NCI-H2227 (cell line): Measurements from ENCODE around the gene XPNPEP1.

Experiments used
- DNase-seq: peaks from one replicate; lab custom pipeline; 2025; ENCODE audit not compliant: unreplicated experiment; lab: John Stamatoyannopoulos, UW

XPNPEP1 gene

DNA sequence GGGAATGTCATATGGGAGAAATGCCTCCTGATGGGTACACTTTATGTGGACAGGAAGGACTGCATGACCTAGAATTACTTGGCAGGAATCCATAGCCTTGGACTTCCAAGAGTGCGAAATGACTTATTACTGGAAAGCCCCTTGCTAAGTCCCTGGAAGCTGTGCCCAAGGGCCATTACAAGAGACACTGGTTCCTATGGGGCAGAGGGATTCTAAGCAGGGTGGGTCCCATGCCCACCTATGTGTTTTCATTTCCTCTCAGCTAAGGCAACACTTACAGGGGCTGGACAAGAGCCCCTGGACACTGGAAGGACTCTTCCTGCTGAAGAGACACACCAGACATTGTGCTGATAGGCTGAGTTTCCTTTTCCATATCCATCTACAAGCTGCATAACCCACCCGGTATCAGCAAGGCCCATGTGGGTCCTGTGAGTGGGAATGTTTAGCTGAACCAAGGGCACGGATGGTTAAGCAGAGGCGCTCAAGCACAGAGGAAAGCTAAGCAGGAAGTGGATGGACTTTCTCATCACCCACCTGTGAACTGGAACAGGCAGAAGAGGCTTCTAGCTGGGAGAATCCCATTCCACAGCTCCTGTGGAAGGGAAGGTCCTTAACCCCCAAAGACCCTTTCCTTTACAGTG lies 56.2 kb downstream of the XPNPEP1 start:
- DNase-seq, result no peak

DNA sequence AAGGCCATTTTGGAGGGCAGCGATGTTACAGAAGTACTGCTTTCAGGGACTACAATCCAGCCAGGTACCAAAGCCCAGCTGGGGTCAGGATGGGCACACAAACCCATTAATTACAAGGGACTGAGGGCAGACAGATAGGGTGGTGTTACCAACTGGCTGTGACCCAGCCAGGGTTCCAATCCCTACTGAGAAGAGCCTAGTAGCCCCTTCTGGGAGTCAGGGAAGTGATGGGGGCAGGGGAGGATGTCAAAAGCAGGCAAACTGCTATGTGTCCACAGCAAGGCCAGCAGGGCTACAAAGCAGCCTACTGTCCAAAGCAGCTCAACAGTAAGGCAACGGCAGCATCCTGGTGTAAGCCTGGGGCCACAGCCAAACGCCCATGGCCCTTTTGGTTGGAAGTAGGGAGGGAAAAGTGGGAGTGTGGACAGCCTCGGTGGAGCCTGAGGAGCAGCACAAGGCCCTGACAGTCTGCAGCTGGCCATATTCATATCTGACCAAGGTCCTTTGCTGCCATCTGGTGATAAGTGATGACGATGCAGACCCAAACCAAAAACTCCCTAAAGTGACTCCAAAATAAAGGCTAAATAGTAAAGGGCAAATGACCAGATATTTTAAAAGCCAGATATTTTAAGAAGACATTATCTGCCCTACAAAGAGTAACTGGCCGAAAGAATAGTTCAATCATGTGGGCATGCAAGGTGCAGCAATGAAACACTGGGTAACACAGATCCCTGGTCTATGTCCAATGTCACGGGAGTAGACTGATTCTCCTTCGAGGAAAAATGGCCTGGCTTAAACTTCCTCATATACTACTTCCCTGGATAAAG lies 56.9 kb downstream of the XPNPEP1 start:
- DNase-seq, result no peak

DNA sequence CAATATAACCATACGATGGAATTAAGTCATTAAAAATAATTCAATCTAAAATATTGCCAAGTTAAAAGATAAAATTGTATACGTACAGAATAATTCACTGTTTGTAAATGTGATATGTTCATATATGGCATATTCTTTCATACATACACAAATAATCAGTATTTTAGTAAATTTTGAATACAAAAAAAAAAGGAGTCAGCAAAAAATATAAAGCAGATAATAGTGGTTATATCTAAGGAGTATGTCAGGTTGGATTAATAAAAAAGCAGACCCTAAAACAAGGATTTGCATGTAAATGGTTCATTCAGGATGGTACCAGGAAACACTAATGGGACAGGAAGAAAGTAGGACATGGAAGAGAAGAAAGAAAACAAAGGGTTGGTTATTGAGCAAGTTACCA lies 59.5 kb downstream of the XPNPEP1 start:
- DNase-seq, result no peak

DNA sequence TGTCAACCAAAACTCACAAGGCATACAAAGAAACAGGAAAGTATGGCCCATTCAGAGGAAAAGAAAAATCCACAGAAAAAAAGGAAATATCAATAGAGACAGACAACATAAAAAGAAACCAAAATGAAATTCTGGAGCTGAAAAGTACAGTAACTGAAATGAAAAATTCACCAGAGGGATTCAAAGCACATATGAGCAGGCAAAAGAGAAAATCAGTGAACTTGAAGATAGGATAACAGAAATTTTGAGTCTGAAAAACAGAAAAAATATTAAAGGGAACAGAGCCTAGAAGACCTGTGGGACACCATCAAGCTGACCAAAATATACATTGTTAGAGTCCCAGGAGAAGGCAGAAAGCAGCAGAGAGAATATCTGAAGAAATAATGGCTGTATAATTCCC lies 60.6 kb downstream of the XPNPEP1 start:
- no peak for DNase-seq

DNA sequence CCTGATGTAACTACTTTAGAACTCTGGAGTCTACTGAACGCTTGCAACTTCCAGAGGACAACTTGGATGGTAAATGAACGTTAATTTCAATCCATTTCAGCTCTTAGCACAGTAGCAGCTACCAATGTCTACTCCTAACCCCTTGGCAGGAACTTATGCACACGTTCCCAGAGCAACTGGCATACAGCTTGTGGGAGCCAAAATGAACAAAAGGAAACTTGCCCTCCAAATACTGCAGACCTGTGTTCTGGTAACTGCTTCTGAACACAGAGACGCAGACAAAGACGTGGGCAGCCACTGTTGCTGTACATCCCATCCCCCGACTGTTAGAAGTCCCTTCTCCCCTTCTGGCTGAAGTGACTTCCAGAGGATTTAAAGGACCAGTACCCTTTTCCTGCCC lies 61.3 kb downstream of the XPNPEP1 start:
- DNase-seq, result no peak

DNA sequence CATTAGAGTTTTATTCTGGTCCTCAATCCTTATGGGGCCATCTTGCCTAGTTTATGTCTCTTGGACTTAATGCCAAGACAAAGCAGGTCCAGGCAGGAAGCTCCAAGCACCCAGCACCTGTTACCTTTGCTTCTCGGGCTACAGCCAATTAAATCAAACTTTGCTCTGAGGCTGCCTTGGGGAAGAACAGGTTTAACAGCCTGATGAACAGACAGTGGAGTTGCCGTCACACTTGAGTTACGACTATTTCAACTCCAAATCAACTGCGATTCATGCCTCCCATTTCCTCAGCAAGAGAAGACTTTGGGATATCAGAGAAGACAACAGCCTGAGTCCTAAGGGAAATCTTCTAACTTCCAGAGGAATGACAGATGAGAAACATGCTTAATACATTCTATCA lies 62.2 kb downstream of the XPNPEP1 start:
- DNase-seq, result no peak

DNA sequence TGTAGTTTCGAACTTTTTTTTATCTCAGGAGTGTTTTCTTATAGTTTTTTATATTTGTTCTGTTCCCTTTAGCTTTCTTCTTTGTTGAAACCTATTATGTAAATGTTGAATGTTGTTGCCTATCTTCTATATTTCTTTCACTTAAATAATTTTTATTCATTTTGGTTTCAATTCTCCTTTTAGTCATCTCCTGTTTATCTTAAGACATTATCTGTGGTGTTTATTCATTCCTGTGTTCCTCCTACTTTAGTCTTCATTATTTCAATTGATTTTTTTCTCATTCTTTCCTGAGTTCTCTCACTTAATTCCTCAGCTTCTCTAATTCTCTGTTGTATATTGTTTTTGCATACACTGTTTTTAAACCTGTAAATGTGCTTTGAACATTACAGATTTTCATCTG lies 64.1 kb downstream of the XPNPEP1 start:
- no peak for DNase-seq

DNA sequence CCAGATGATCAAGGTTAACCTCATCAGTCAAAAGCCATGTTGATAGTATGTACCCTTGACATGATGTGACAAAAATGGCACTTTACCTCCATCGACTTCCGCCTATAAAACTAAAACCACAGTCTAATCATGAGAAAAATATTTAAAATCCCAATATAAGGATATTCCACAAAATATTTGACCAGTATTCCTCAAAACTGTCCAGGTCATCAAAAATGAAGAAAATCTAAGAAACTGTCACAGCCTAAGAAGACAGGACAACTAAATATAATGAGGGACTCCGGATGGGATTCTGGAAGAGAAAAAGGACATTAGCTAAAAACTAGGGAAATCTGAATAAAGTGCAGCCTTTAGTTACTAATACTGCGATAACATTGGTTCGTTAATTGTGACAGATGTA lies 67.6 kb downstream of the XPNPEP1 start:
- no peak for DNase-seq

DNA sequence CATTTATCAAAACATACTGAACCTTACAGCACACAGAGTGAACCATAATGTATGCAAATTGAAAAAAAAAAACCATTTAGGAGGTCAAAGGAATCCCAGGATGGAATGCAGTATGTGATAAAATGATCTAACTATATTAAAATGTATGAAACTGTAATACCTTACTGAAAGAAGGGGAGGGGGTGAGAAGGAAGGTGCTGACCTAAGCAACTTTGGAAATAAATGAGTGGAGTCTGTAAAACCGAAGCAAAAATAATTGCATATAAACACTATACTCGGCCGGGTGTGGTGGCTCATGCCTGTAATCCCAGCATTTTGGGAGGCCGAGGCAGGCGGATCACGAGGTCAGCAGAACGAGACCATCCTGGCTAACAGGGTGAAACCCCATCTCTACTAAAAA lies 69.4 kb downstream of the XPNPEP1 start:
- no peak for DNase-seq

DNA sequence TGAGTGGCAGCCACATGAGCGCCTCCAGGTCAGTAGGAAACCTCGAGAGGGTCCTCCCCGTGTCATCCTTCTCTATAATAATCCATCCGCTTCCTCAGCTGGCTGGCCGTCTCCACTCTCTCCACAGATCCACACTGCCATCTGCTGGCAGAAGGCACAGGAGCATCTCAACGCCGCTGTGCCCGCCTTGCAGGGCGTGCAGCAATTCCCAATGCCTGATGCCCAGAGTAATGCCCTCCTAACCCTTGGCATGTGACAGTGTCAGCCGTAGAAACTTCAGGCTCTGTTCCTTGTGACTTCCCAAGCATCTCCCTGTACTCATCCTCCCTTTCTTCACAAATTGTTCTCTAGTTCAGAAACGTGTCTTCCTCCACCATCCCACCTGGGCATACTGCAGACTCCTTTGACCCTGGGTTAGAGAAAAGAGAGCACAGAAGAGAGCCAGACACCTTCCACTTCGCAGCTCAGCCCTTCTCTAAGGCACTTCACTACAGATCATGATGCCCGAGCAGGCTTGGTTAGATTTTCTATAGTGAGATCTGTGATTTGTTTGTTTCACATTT lies 70.8 kb downstream of the XPNPEP1 start:
- peak; percentile 75 for DNase-seq

DNA sequence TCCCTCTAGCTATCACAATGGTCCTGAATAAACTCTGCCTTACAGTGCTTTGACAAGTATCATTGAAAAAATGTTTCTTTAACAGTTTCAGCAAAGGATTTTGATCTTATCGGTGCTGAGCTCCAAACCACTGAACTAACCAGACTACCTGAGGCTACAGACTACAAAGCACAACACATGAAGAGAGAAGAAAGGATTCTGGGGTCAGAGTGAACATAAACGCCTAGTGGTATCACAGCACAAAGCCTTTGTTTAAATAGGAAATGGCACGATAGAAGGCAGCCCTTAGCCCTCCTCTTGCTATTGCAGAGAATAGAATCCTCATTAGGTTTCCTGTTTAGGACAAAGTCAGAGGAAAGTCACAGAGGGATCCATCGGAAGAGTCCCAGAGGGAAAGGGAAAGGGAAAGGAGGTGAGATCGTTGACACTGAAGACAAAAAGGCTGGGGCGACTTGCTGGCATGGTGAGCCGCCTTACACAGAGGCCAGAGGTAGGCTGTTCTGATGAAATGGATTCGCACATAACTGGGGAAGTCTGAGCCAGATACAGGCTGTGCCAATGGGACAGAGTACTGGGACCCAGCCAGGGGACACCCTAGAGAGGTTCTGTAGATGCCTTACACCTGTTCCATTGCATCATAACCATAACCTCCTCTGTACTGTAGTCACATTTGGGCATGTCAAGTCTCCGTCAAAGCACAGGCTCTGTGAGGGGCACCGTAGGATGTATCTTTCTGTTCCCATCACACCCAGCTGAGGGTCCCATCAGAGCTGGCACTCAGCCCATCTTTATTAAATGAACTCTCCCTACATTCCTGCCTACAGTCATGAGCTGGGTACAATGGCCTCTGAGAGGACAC lies 71.5 kb downstream of the XPNPEP1 start:
- DNase-seq, result no peak

DNA sequence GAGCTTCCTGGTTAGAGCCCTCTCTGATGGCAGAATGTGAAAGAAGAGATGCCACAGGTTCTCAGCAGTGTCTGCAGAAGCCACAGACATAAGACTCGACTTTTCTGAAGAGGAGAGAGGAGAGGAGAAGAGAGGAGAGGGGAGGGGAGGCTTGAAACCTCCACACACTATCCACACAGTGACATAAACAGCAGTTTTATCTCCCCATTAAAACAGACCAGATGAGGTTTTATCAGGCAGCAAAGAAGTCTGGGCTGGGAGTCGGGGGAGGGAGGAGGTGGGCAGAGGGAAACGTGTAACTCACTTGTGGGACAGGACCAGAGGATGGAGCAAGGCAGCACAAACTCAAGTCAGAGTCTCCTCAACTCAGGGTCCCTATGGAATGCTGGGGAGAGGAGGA lies 76.5 kb downstream of the XPNPEP1 start:
- DNase-seq, result no peak

DNA sequence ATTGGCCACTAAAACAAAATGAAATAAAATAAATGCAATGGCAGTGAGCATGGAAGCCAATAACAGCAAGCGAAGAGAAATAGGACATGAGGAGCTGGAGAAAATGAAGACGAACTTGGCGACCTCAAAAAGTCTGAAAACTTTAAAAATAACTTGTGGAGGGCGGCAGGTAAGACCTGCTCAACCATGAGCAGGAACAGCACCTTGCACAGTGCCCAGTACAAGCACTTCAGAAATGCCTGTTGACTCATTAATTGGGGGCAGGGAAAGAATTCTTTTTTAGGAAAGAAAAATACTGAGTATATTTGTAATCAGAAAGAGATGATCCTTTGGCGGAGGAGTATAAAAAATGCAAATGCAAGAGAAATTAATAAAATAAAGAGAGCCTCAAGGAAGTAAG lies 78.0 kb downstream of the XPNPEP1 start:
- DNase-seq, result no peak

DNA sequence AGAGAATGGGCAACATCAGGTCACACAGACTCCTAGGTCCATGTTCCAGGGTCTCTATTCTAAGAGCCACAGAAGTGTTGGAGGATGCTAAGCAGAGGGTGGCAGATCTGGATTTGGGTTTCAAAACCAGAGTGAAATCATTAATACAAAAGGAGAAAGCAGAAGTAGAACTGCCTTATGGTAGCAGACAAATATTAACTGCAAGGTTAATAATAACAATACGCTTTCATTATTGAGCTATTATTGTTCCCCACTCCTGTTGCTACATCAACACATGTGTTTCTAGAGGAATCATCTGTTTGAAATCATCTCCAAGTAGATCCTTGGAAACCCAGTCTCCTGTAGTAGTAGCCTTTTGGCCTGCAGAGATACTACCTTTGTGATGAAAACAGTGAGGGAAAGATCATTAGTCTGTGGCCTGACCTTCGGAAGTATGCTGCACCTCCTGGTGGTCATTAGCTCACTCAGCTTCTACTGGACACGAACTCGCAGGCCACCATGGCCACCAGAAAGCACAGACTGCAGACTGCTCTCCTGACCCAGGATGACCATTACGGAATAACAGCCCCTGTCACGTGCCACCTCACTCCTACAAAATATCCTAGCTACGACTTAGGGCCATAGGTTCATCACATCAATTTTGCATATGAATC lies 84.6 kb downstream of the XPNPEP1 start:
- DNase-seq, result no peak

DNA sequence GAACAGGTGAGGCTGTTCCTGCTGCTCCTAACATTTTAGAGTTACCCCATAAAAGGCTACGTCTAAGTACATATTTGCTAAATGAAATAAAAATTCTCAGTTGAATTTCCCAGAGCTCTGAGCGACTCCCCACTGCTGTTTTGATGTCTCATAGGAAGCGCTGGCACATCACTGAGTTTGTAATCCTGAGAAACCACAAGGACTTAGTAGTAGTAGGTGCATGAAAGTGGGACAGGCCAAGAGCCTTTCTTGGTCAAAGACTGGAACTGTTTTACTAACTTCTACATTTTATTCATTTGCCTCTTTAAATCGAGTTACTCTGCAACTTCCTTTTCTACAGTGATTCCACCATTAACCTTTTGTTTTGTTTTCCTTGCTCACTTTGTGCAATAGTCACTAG lies 85.9 kb downstream of the XPNPEP1 start:
- DNase-seq, result no peak

DNA sequence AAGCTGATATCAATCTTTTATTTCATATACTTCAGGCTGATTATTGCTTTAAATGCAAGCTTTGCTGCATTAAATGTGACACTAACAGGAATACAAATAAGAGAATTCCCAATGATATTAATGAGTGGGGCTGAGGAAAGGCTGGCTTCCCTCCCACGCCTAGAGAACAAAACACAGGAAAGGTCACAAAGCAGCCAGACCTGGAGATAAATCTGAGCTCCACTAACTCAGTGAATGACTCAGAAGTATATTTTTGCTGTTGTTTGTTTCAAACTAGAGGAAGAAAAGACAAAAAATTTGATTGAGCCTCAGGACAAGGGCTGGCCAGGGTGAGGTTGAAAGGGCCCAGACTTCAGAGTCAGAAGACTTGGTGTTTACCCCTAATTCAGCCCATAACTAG lies 88.1 kb downstream of the XPNPEP1 start:
- no peak for DNase-seq

DNA sequence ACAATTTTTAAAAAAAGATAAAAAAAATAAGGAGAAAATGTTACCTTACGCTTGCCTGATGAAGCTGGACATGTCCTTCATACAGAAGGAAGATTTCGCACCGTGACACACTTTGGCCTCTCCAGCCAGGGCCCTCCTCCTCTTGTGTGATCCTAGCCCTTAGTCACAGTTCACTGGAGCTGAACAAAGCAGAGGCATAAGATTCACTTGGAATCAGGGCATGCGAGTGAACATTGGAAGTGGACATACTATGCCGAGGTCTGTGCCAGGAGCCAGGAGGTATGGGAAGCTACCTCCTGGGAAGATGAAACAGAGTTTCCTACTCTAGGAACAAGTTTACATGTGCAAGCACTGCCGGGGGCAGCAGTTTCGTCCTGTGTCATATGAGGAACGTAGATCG lies 91.5 kb downstream of the XPNPEP1 start:
- no peak for DNase-seq

DNA sequence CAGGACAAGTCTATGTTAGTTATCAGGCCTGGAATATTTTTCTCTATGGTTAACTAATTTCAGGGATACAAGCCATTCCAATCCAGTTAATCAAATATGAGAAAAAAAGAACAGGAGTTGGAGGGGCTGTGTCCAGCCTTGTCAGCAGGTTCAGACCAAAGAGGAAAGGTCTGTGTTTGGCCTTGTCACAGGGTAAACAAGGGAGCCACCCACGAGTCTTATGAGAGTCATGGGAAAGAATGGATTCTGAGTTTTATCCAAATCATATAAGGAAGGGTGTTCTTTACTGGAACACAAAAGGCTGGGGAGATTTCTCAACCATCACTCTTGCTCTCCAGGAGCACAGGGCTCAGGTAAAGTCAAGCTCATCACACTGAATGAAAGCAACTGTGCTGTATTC lies 99.1 kb downstream of the XPNPEP1 start:
- DNase-seq, result no peak

DNA sequence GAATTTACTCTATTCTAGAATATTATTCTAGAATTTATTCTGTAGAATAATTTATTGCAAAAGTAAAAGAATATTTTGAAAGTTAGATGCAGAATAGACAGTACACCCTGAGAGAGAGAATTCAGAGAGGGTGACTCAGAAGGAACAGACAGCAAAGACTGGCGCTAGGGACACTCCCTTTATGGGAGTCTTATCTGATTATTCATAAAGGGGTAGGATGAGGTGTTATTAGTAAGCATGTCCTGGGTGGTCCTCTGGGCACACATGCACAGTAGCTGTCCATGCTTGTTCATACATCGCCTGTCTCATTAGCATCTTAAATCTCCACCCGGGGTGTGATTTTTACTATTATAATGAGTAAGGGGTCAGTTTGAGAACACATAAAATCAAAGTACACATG lies 100.1 kb downstream of the XPNPEP1 start:
- DNase-seq, result no peak

DNA sequence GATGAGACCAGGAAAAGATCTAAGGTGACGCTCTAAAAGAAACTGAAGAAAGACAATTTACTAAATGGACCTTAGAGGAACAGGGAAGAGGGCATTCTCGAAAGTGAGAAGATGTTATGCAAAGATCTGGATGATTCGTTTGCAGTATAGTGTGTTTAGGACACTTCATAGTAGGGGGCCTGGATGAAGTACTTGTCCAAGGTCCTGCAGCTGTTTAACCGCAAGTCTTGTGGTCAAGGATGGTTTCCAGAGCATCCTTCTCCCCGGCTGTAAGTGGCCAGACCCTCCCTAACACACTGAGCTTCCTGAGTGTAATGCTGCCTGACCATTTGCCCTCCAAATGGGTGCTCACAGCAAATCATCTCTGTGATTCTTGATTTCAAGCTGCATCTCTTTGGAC lies 101.6 kb downstream of the XPNPEP1 start:
- DNase-seq, result no peak
